LNCaP clone FGC (cell line): ENCODE data around the gene MTX1.

Experiments
- DNase-seq: peaks from one replicate; pipeline ENCODE4 v3.0.0-alpha.2; 2011; ENCODE audit warnings: low read depth
- H3K4me3 ChIP-seq: 2 replicates; pipeline ENCODE4 v1.5.1; 2011; ENCODE audit warnings: mild to moderate bottlenecking, low read depth, low read length, control low read depth
- TF ChIP-seq, protein P1 (sequence below): IDR thresholded peaks from 2 replicates; pipeline ENCODE4 v1.5.1; 2012; ENCODE audit warnings: mild to moderate bottlenecking; ENCODE audit not compliant: control insufficient read depth, insufficient read depth; ENCODE audit errors: extremely low read depth

Gene MTX1

DNA sequence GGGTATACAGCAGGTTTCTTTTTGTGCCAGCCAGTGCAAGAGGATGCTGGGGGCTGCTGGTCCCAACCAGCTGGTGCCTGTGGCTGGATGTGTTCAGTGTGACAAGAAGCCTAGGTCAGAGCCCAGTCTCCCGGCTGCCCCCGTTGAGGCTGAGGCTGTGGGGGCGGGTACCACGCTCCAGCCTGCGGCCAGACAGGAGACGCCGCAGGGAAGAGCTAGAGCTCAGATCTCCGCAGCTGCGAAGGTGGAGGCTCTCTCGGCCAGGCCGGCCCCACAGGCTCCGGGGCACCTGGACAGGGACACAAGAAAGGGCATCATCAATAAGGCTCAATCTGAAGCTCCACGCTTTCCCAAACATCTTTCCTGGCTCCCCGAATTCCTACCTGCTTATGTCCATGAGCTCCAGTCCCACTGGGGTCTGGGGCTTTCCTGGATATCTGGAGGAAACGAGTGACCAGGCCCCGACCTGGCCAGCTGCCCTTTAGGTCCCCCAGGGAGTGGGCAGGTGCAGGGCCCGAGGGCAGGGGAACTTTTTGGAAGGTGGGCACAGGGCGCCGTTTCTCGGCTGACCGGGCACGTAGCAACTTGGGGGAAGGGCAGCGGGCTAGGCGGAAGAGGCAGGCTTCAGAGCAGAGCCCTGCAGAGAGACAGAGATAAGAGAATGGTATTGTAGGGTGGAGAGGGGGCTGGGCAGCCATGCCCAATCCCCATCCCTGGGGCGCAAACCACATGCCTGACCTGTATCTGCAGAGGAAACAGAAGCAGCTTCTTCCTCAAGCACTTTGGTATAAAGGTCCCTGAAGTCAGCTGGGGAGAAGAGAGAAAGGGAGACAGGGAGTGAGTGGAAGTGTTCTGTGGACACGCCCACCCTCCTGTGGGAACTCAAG, 39.4 kb downstream of the MTX1 start:
- TF ChIP-seq, protein P1, sequence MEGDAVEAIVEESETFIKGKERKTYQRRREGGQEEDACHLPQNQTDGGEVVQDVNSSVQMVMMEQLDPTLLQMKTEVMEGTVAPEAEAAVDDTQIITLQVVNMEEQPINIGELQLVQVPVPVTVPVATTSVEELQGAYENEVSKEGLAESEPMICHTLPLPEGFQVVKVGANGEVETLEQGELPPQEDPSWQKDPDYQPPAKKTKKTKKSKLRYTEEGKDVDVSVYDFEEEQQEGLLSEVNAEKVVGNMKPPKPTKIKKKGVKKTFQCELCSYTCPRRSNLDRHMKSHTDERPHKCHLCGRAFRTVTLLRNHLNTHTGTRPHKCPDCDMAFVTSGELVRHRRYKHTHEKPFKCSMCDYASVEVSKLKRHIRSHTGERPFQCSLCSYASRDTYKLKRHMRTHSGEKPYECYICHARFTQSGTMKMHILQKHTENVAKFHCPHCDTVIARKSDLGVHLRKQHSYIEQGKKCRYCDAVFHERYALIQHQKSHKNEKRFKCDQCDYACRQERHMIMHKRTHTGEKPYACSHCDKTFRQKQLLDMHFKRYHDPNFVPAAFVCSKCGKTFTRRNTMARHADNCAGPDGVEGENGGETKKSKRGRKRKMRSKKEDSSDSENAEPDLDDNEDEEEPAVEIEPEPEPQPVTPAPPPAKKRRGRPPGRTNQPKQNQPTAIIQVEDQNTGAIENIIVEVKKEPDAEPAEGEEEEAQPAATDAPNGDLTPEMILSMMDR, result no peak
- DNase-seq, result no peak
- no peak overlapping the region for H3K4me3 ChIP-seq

DNA sequence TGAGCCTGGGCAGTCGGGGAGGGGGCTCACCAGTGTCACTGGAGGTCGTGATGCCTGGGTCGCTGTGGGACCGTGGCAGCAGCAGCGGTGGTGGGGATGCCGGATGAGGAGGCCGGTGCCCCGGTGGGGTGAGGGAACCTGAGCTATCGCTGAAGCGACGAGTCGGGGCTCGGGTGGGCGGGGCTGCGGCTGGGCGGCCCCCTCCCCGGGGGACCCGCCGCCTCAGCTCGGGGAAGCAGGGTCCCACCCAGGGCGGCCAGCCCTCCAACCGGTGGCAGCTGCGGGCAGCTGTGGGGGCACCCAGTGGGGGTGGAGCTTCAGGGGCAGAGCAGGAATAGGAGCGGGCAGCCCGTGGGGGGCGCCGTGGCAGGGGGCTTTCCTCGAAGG, 41.7 kb downstream of the MTX1 start:
- TF ChIP-seq, protein P1, result no peak
- H3K4me3 ChIP-seq, result no peak overlapping the region

DNA sequence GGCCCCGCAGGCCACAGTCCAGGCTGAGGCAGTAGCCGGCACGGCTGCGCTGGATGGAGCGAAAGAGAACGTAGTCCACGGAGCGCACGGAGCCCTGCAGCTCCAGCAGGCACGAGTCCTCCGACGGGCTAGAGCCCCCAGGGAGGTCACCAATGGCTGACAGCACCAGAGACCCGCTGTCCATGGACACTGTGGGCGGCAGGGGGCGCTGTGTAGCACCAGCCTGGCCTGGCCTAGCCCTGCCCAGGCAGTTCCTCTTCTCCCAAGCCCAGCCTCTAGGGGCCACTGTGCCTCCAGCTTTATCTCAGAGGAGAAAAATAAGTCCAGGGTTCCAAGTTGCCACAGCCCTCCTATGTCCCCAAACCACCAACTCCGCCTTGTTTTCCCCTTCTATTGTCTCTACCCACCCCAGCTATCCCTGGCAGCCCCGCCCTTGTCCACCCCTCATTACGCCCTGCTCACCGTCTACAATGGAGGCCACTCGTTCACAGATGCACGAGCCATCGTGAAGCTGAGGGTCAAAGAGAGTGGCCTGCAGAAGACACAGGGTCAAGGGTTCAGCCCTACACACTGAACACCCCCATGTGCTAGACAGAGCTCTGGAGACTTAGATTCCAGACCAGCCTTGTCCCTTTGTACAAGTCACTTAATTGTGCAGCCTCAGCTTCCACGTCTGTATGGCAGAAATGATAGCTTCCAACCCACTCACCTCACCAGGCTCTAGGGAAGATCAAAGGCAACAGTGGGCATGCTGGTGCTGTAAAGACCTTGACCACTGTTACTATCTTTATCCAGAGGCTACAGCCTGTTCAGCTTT, 42.3 kb downstream of the MTX1 start:
- H3K4me3 ChIP-seq, result no peak overlapping the region
- TF ChIP-seq, protein P1, result peak; percentile 100
- no peak for DNase-seq

More for the DNA sequence above, 41.7 kb downstream of the MTX1 start:
- DNase-seq, result no peak

DNA sequence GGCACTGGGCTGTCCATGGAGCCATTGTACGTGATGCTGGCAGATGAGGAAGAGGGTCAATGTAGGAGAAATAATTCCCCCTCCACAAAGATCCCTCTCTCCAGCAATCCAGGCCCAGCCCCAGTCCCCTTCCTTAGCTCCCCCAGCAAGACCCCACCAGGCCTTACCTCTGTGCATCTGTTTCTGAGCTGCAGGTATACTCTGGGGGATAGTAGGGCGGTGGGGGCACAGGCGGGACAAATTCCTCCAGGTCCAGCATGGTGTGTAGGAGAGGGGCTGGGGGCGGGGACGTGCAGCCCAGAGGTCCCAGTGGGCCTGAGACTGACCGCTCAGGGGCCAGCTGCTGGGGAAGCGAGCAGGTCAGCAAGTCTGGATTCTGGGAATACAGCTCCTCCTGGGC, 43.1 kb downstream of the MTX1 start:
- TF ChIP-seq, protein P1, result no peak
- no peak for DNase-seq
- H3K4me3 ChIP-seq, result no peak overlapping the region

DNA sequence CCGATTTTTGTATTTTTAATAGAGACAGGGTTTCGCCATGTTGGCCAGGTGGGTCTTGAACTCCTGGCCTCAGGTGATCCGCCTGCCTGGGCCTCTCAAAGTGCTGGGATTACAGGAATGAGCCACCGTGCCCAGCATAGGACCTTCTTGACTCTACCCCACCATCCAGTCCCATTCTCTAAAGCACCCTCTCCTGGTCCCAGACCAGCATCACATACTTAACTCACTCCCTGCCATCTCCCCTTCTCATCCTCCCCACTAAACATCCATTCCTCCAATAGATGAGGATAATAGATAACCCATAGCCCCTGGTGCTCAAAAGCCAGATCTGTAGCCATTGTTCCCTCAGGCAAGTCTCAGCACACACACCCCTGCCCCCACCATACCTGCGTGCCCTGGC, 44.7 kb downstream of the MTX1 start:
- no peak for DNase-seq
- H3K4me3 ChIP-seq, result no peak overlapping the region
- TF ChIP-seq, protein P1, result no peak

DNA sequence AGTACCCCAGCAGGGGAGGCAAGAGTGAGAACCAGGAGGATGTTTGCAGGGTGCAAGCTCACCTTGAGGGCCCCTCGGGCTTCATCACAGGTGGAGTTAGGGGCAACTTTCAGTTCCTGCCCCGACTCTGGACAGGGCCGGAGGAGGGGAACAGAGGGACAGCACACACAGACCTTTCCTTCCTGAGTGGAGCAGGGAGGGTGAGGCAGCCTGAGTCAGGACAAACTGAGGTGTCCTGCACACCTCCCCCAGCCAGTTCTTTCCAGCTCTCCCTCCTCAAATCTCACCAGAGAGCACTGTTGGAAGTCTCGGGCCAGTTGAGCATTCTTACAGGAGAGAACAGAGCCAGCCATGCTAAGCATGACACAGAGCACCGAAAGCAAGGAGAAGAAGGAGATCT, 45.3 kb downstream of the MTX1 start:
- H3K4me3 ChIP-seq, result peak overlapping the region; percentile 79
- TF ChIP-seq, protein P1, result no peak
- no peak for DNase-seq
